Sigmoid colon (tissue), 7 donors: ENCODE data around the gene TIGIT. TPM values are rescaled to one million over a fixed set of nuclear protein-coding genes. Genes with fewer than 3 reads are reported as not detected.

Experiments
- DNase-seq: peaks from one replicate; pipeline ENCODE4 v3.0.0-alpha.2; 2019
- H3K27ac ChIP-seq, 4 donors: fragments of 200-600 bp; sonication (generic); one replicate each; pipeline ENCODE4 v1.5.1; 2016 to 2019; ENCODE audit warnings: mild to moderate bottlenecking in 1 of 4
- H3K27me3 ChIP-seq, 3 donors: fragments of 200-600 bp; sonication (generic); one replicate each; pipeline ENCODE4 v1.5.1; 2019; ENCODE audit warnings: mild to moderate bottlenecking in 1 of 3
- H3K36me3 ChIP-seq, 4 donors: fragments of 200-600 bp; sonication (generic); one replicate each; pipeline ENCODE4 v1.5.1; 2016 to 2019
- H3K4me1 ChIP-seq, 4 donors: fragments of 200-600 bp; sonication (generic); one replicate each; pipeline ENCODE4 v1.5.1; 2017 to 2019
- H3K4me3 ChIP-seq, 4 donors: fragments of 200-600 bp; sonication (generic); one replicate each; pipeline ENCODE4 v1.5.1; 2017 to 2019; ENCODE audit warnings: mild to moderate bottlenecking in 2 of 4, moderate library complexity in 1 of 4
- H3K9me3 ChIP-seq, 4 donors: fragments of 200-600 bp in 3 of 4; sonication (generic) in 3 of 4; one replicate each; pipeline versions ENCODE4 v1.5.1 to v1.6.1; 2013 to 2019
- EP300 ChIP-seq, 4 donors: sonication (generic); formaldehyde crosslinking; IDR thresholded peaks; one replicate each; pipeline ENCODE4 v1.6.1; 2017; ENCODE audit warnings: antibody characterized with exemption in 4 of 4
- POLR2A ChIP-seq, 2 donors: fragments of 450-650 bp; IDR thresholded peaks; one replicate each; pipeline ENCODE4 v1.6.1; 2016; ENCODE audit warnings: antibody characterized with exemption in 2 of 2, mild to moderate bottlenecking in 2 of 2, moderate library complexity in 2 of 2
- POLR2AphosphoS5 ChIP-seq, 4 donors: sonication (generic); formaldehyde crosslinking; IDR thresholded peaks; one replicate each; pipeline ENCODE4 v1.6.1; 2017; ENCODE audit warnings: antibody characterized with exemption in 4 of 4
- WGBS, 2 donors: extraction: QIAGEN DNeasy Blood & Tissue Kit; methylation state at CpG; one replicate each; pipeline ENCODE4 v1.1.7; 2013; 5-methylcytosine and 5-hydroxymethylcytosine counted together
- intact Hi-C: fragments of 100-400 bp; cut with DNase I; formaldehyde crosslinking; loops from one replicate; pipeline ENCODE4 v1.15.1; 2023
- polyA plus RNA-seq, 3 donors: library from polyadenylated mRNA; stranded (reverse); fragments of 200-250 nt; gene quantifications; one replicate each; pipeline ENCODE4 v1.2.3, GENCODE V29; 2013
- total RNA-seq, 4 donors: library from RNA; depleted of rRNA; stranded (reverse); fragments of >200 nt; gene quantifications; one replicate each; pipeline ENCODE4 v1.1.0, GENCODE V29; 2016
- TF ChIP-seq, protein P1 (sequence below), 4 experiments: fragments of 450-650 bp in 3 of 4; fragments of 200-600 bp in 1 of 4; IDR thresholded peaks; one replicate each; pipeline ENCODE4 v1.5.1; 2016 to 2019; ENCODE audit warnings: antibody characterized with exemption in 4 of 4, mild to moderate bottlenecking in 3 of 4, moderate library complexity in 2 of 4
- donor health status: healthy with polysubstance abuse.
- donor health status: Bipolar disorder and iron deficiency.
- donor health status: healthy.

Gene TIGIT
- total and polyA plus RNA-seq, 7 donors: 0.33 to 7.9 TPM; not detected in 5

DNA sequence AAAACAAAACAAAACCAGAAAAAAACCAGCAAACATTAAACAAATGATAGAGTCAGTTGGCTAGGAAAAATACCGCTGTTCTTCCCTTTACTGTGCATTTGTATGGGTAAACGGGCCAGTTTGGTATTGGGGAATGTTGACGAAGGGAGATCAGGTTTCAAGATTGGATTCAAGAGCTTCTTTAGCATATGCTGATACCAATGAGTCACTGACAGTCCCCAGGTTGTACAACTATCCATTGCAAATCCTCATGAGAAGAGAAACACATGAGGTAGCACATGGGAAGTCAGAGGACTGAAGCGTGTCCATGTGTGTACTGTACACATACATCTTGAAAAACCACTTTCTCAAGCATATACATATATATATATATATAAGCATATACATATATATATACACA, 25.6 kb downstream of the TIGIT start:
- WGBS, 2 donors: 85 to 88% methylated on average over 4 of the region's 4 CpGs
- DNase-seq: no peak
- Histone ChIP-seq H3K27me3 (no peaks in the 10 kb centered on the region), H3K4me3 (no peak overlapping the region), H3K27ac (no peak overlapping the region), H3K36me3 (peaks cover 0 to 5% (median 0%) of the 10 kb centered on the region in 4 donors), H3K9me3 (no peaks in the 10 kb centered on the region), H3K4me1 (no peaks in the 10 kb centered on the region)
- intact Hi-C loops: no loop called here
- TF ChIP-seq, protein P1, sequence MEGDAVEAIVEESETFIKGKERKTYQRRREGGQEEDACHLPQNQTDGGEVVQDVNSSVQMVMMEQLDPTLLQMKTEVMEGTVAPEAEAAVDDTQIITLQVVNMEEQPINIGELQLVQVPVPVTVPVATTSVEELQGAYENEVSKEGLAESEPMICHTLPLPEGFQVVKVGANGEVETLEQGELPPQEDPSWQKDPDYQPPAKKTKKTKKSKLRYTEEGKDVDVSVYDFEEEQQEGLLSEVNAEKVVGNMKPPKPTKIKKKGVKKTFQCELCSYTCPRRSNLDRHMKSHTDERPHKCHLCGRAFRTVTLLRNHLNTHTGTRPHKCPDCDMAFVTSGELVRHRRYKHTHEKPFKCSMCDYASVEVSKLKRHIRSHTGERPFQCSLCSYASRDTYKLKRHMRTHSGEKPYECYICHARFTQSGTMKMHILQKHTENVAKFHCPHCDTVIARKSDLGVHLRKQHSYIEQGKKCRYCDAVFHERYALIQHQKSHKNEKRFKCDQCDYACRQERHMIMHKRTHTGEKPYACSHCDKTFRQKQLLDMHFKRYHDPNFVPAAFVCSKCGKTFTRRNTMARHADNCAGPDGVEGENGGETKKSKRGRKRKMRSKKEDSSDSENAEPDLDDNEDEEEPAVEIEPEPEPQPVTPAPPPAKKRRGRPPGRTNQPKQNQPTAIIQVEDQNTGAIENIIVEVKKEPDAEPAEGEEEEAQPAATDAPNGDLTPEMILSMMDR (IDR thresholded peaks at IDR 0.05): no peak
- no peak for TF ChIP-seq EP300 (IDR thresholded peaks at IDR 0.05)
- no peak for TF ChIP-seq POLR2AphosphoS5 (IDR thresholded peaks at IDR 0.05)
- no peak for TF ChIP-seq POLR2A (IDR thresholded peaks at IDR 0.05)

DNA sequence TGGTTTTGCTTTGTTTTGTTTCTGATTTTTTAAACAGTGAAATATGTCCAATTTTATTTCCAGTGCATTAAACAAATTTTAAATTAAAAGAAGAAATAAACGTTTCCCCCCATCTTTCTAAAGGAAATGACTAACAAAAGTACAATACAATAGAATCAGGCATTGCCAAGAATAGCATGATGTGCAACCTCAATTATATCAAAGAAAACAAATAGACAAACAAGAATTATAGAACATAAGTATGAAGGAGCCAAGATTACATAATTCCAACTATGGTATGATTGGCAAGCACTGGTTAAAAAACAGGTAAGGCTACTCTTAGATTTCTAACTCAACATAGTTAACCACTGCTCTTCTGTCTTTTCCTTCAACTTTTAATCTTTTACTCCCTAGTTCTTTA, 26.4 kb downstream of the TIGIT start:
- 47 to 65% methylated on average over 1 of the region's 1 CpG for WGBS, 2 donors
- H3K27ac ChIP-seq: no peak overlapping the region
- intact Hi-C loops: no loop called here
- TF ChIP-seq EP300 (IDR thresholded peaks at IDR 0.05) (no peak), POLR2AphosphoS5 (IDR thresholded peaks at IDR 0.05) (no peak), POLR2A (IDR thresholded peaks at IDR 0.05) (no peak)
- TF ChIP-seq, protein P1 (IDR thresholded peaks at IDR 0.05): no peak
- no peaks in the 10 kb centered on the region for H3K4me1 ChIP-seq
- no peak for DNase-seq
- H3K4me3 ChIP-seq: no peak overlapping the region
- H3K9me3 ChIP-seq: no peaks in the 10 kb centered on the region
- no peaks in the 10 kb centered on the region for H3K27me3 ChIP-seq
- peaks cover 0 to 7% (median 0%) of the 10 kb centered on the region in 4 donors for H3K36me3 ChIP-seq

DNA sequence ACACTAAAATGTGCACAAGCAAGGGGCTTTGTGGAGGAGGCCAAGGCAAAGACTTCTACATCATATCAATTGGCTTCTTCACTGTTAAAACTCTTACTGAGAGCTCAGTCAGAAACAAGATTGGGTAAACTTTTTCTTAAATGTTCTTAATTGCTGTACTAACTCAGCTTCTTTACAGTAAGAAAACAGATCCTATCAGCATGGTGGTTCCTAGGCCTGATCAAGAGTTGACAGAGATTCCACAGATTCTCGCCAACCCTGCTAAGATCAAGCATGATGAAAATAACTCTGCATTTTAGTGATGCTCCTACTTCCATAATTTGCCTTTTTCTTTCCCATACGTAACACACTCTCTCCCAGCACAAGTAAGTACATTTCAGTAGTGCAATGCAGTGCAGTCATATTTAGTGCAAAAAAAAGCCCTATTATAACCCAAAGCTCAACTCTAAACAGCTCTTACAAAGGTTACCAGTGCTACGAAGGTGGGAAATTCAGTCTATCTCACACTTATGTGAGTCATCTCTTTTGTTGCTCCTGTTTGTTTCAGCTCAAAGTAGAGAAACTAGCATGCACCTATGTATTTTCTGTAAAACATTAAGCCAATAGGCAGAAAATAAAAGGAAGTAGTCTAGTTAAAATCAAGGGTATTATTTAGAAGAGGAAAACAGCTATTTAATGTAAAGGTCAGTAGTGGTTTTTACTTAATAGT, 29.9 kb downstream of the TIGIT start:
- Histone ChIP-seq H3K27me3 (no peaks in the 10 kb centered on the region), H3K4me3 (no peak overlapping the region), H3K27ac (no peak overlapping the region), H3K4me1 (no peaks in the 10 kb centered on the region), H3K9me3 (no peaks in the 10 kb centered on the region), H3K36me3 (peaks cover 0 to 7% (median 0%) of the 10 kb centered on the region in 4 donors)
- DNase-seq: no peak
- intact Hi-C loops: no loop called here
- WGBS, 2 donors: 67 to 78% methylated on average over 3 of the region's 3 CpGs
- TF ChIP-seq, protein P1 (IDR thresholded peaks at IDR 0.05): no peak
- no peak for TF ChIP-seq POLR2A (IDR thresholded peaks at IDR 0.05)
- no peak for TF ChIP-seq EP300 (IDR thresholded peaks at IDR 0.05)
- no peak for TF ChIP-seq POLR2AphosphoS5 (IDR thresholded peaks at IDR 0.05)

DNA sequence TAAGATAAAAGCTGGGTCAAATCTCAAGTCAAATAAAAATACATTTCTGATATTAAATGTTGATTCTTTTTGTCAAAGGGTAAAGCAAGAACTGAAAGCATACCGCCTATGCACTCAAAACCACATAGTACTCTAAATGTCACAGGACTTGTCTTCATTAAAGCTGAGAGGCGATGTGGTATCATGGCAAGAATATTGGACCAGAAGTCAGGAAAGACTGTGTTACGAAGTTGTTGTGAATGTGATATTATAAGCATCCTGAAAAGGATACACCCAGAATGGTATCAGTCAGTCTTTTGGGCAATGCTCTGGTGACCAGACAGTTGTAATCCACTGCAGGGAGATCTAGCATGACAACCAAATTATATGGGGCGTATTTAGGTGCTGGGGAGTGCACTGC, 33.8 kb downstream of the TIGIT start:
- Histone ChIP-seq H3K27me3 (no peaks in the 10 kb centered on the region), H3K9me3 (no peaks in the 10 kb centered on the region), H3K4me3 (no peak overlapping the region), H3K27ac (no peak overlapping the region), H3K36me3 (peaks cover 0 to 7% (median 0%) of the 10 kb centered on the region in 4 donors), H3K4me1 (no peaks in the 10 kb centered on the region)
- intact Hi-C loops: no loop called here
- TF ChIP-seq, protein P1 (IDR thresholded peaks at IDR 0.05): no peak
- no peak for TF ChIP-seq POLR2A (IDR thresholded peaks at IDR 0.05)
- TF ChIP-seq POLR2AphosphoS5 (IDR thresholded peaks at IDR 0.05): no peak
- TF ChIP-seq EP300 (IDR thresholded peaks at IDR 0.05): no peak
- no peak for DNase-seq
- WGBS, 2 donors: 82 to 90% methylated on average over 4 of the region's 4 CpGs

DNA sequence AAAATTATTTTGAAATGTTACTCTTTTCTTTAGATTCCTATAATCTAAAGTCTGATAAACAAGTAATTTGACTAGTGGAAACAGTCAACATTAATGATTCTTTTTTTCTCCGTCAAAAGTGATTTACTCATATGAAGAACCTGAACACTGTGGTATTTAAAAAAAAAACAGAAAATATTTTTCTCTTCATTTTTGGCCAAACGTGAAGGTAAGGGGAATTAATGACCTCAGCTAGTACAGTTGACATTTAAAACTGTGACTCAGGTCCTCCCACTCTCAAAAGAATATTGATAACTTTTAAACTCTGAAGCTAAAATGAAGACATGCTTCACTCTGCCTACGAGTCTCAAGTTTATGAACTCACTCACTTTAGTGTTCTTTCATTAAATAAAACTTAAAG, 34.5 kb downstream of the TIGIT start:
- Histone ChIP-seq H3K27ac (no peak overlapping the region), H3K36me3 (peaks cover 0 to 7% (median 0%) of the 10 kb centered on the region in 4 donors), H3K9me3 (no peaks in the 10 kb centered on the region), H3K4me3 (no peak overlapping the region), H3K27me3 (no peaks in the 10 kb centered on the region), H3K4me1 (no peaks in the 10 kb centered on the region)
- intact Hi-C loops: no loop called here
- WGBS, 2 donors: 74 to 84% methylated on average over 3 of the region's 3 CpGs
- DNase-seq: no peak
- TF ChIP-seq POLR2A (IDR thresholded peaks at IDR 0.05) (no peak), EP300 (IDR thresholded peaks at IDR 0.05) (no peak), POLR2AphosphoS5 (IDR thresholded peaks at IDR 0.05) (no peak)
- TF ChIP-seq, protein P1 (IDR thresholded peaks at IDR 0.05): no peak
